Measurements from ENCODE around the gene TUT4. TPM values are rescaled to one million over a fixed set of nuclear protein-coding genes. Genes with fewer than 3 reads are reported as not detected.

The TUT4 gene
- total and polyA plus RNA-seq, 2 donors from 2014 or later = 19.7 to 47.8 TPM

GRCh38 chr1:52426371-52426770 lies 126.5 kb downstream of the TUT4 start:
- intact Hi-C loops (cut with DNase I) = no loop called here
- Histone ChIP-seq H3K9me3 (ENCODE audit: control insufficient read depth in 2 of 3, insufficient read depth in 1 of 3, low read length in 3 of 3) (no peaks in the 10 kb centered on the region), H3K9ac (ENCODE audit: low read length in 3 of 3) (no peak overlapping the region), H3K4me3 (ENCODE audit: low read length in 3 of 3) (no peak overlapping the region), H3K36me3 (ENCODE audit: control insufficient read depth in 2 of 3, insufficient read depth in 3 of 3, low read length in 3 of 3) (peaks cover 2 to 13% (median 13%) of the 10 kb centered on the region in 3 donors), H3K27ac (ENCODE audit: low read depth in 2 of 2, low read length in 2 of 2) (no peak overlapping the region), H3K4me1 (ENCODE audit: control insufficient read depth in 2 of 3, insufficient read depth in 2 of 3, low read depth in 1 of 3, low read length in 3 of 3) (no peaks in the 10 kb centered on the region), H3K27me3 (ENCODE audit: control insufficient read depth, insufficient read depth, low read length) (no peaks in the 10 kb centered on the region)
- FAIRE-seq (no peak), DNase-seq (no peak)
- no peak for TF ChIP-seq CTCF (IDR thresholded peaks at IDR 0.05; ENCODE audit: borderline replicate concordance, extremely low read depth, insufficient read depth)

GRCh38 chr1:52424813-52425212 lies 128.1 kb downstream of the TUT4 start:
- Histone ChIP-seq H3K36me3 (ENCODE audit: control insufficient read depth in 2 of 3, insufficient read depth in 3 of 3, low read length in 3 of 3) (peaks cover 2 to 9% (median 7%) of the 10 kb centered on the region in 3 donors), H3K27ac (ENCODE audit: low read depth in 2 of 2, low read length in 2 of 2) (no peak overlapping the region), H3K4me1 (ENCODE audit: control insufficient read depth in 2 of 3, insufficient read depth in 2 of 3, low read depth in 1 of 3, low read length in 3 of 3) (no peaks in the 10 kb centered on the region), H3K4me3 (ENCODE audit: low read length in 3 of 3) (no peak overlapping the region), H3K9ac (ENCODE audit: low read length in 3 of 3) (no peak overlapping the region), H3K27me3 (ENCODE audit: control insufficient read depth, insufficient read depth, low read length) (no peaks in the 10 kb centered on the region), H3K9me3 (ENCODE audit: control insufficient read depth in 2 of 3, insufficient read depth in 1 of 3, low read length in 3 of 3) (no peaks in the 10 kb centered on the region)
- no peak for TF ChIP-seq CTCF (IDR thresholded peaks at IDR 0.05; ENCODE audit: borderline replicate concordance, extremely low read depth, insufficient read depth)
- intact Hi-C loops (cut with DNase I) = no loop called here
- DNase-seq (no peak), FAIRE-seq (no peak)

GRCh38 chr1:52424231-52424636 lies 128.7 kb downstream of the TUT4 start:
- DNase-seq = no peak
- no peak for TF ChIP-seq CTCF (IDR thresholded peaks at IDR 0.05; ENCODE audit: borderline replicate concordance, extremely low read depth, insufficient read depth)
- H3K27me3 ChIP-seq (ENCODE audit: control insufficient read depth, insufficient read depth, low read length) = no peaks in the 10 kb centered on the region
- no peak overlapping the region for H3K9ac ChIP-seq (ENCODE audit: low read length in 3 of 3)
- H3K4me1 ChIP-seq (ENCODE audit: control insufficient read depth in 2 of 3, insufficient read depth in 2 of 3, low read depth in 1 of 3, low read length in 3 of 3) = no peaks in the 10 kb centered on the region
- H3K36me3 ChIP-seq (ENCODE audit: control insufficient read depth in 2 of 3, insufficient read depth in 3 of 3, low read length in 3 of 3) = peaks cover 2 to 9% (median 7%) of the 10 kb centered on the region in 3 donors
- H3K9me3 ChIP-seq (ENCODE audit: control insufficient read depth in 2 of 3, insufficient read depth in 1 of 3, low read length in 3 of 3) = no peaks in the 10 kb centered on the region
- intact Hi-C loops (cut with DNase I) = no loop called here
- no peak overlapping the region for H3K4me3 ChIP-seq (ENCODE audit: low read length in 3 of 3)
- H3K27ac ChIP-seq (ENCODE audit: low read depth in 2 of 2, low read length in 2 of 2) = no peak overlapping the region
- no peak for FAIRE-seq

DNA sequence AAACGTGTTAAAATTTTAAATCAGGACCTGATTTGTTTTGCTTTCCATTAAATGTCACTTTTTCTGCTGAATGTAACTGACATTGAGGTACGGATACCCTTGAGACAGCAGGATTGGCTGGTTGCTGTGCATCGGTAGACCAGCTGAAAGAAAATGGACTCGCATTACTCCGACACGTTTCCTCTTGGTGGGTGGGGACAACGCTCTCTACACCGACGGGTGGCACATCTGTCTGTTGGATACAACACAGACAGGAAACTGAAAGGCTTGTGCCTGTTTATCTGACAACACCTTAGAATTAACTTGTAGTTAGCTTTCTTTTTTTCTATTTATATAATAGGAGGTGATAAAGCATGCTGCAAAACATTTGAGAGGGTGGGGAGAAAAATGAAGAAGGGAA lies 129.1 kb downstream of the TUT4 start:
- Histone ChIP-seq H3K9me3 (ENCODE audit: control insufficient read depth in 2 of 3, insufficient read depth in 1 of 3, low read length in 3 of 3) (no peaks in the 10 kb centered on the region), H3K4me1 (ENCODE audit: control insufficient read depth in 2 of 3, insufficient read depth in 2 of 3, low read depth in 1 of 3, low read length in 3 of 3) (no peaks in the 10 kb centered on the region), H3K36me3 (ENCODE audit: control insufficient read depth in 2 of 3, insufficient read depth in 3 of 3, low read length in 3 of 3) (peaks cover 2 to 10% (median 9%) of the 10 kb centered on the region in 3 donors), H3K4me3 (ENCODE audit: low read length in 3 of 3) (no peak overlapping the region), H3K27ac (ENCODE audit: low read depth in 2 of 2, low read length in 2 of 2) (no peak overlapping the region), H3K9ac (ENCODE audit: low read length in 3 of 3) (no peak overlapping the region), H3K27me3 (ENCODE audit: control insufficient read depth, insufficient read depth, low read length) (no peaks in the 10 kb centered on the region)
- no peak for TF ChIP-seq CTCF (IDR thresholded peaks at IDR 0.05; ENCODE audit: borderline replicate concordance, extremely low read depth, insufficient read depth)
- intact Hi-C loops (cut with DNase I) = no loop called here
- no peak for DNase-seq
- no peak for FAIRE-seq

All from kidney (tissue), 14 donors.